Measurements from ENCODE around the gene UQCR10. TPM values are rescaled to one million over a fixed set of nuclear protein-coding genes. Genes with fewer than 3 reads are reported as not detected.

Gene UQCR10
- total and polyA plus RNA-seq, 2 of the 4 experiments (the other 2 are of a cell fraction): 103 to 260 TPM

GRCh38 chr22:29739346-29739875, 27.8 kb upstream of the UQCR10 start:
- no peaks in the 10 kb centered on the region for H3K9me1 ChIP-seq (ENCODE audit: insufficient read depth, low read length)
- H2BK120ac ChIP-seq (ENCODE audit: low read depth, low read length): no peak overlapping the region
- 82% methylated on average over 14 of the region's 17 CpGs; no CpG with 5 or more reads in 1 of the 2 experiments for WGBS, 2 experiments (ENCODE audit: extremely low coverage in 2 of 2, insufficient read length in 1 of 2)
- H2BK15ac ChIP-seq (ENCODE audit: low read depth, low read length): no peak overlapping the region
- no peaks in the 10 kb centered on the region for H3K9me3 ChIP-seq (ENCODE audit: control insufficient read depth, insufficient read depth, low read length)
- no peak overlapping the region for H3K4ac ChIP-seq (ENCODE audit: low read depth, low read length)
- no peak overlapping the region for H4K5ac ChIP-seq (ENCODE audit: low read depth, low read length)
- no peak overlapping the region for H3K23ac ChIP-seq (ENCODE audit: low read depth, low read length)
- in situ Hi-C loops (cut with MboI; ENCODE audit: low sequenced_read_pairs) (no loop called here), intact Hi-C loops (cut with micrococcal nuclease) (no loop called here), dilution Hi-C loops (cut with HindIII; ENCODE audit: low sequenced_read_pairs, unreplicated experiment) (no loop called here)
- no peak overlapping the region for H3K4me2 ChIP-seq (ENCODE audit: low read depth, low read length)
- H4K8ac ChIP-seq (ENCODE audit: low read depth in 2 of 2, low read length in 2 of 2): no peak overlapping the region
- H3K36me3 ChIP-seq (ENCODE audit: control insufficient read depth, insufficient read depth, low read length): peaks cover 17% of the 10 kb centered on the region
- TF ChIP-seq MAZ (IDR thresholded peaks at IDR 0.05; ENCODE audit: borderline replicate concordance, low read depth, low read length) (no peak), RAD21 (IDR thresholded peaks at IDR 0.05; ENCODE audit: low read length) (no peak), CTCF (conservative IDR thresholded peaks at IDR 0.05; ENCODE audit: low read depth, low read length) (no peak), RCOR1 (IDR thresholded peaks at IDR 0.05; ENCODE audit: insufficient replicate concordance, low read length) (no peak), CEBPB (IDR thresholded peaks at IDR 0.05; ENCODE audit: low read depth, low read length) (no peak), RFX5 (IDR thresholded peaks at IDR 0.05; ENCODE audit: low read depth, low read length) (no peak), BHLHE40 (IDR thresholded peaks at IDR 0.05; ENCODE audit: low read depth, low read length) (no peak), NFE2L2 (IDR thresholded peaks at IDR 0.05; ENCODE audit: low read depth, low read length) (no peak), FOS (IDR thresholded peaks at IDR 0.05; ENCODE audit: low read depth, low read length) (no peak), MAFK (IDR thresholded peaks at IDR 0.05; ENCODE audit: low read depth, low read length) (no peak), MXI1 (IDR thresholded peaks at IDR 0.05; ENCODE audit: borderline replicate concordance, low read depth, low read length) (no peak), POLR2A (IDR thresholded peaks at IDR 0.05; ENCODE audit: low read depth, low read length) (no peak), CHD1 (IDR thresholded peaks at IDR 0.05; ENCODE audit: low read depth, low read length) (no peak), SMC3 (IDR thresholded peaks at IDR 0.05; ENCODE audit: low read depth, low read length) (no peak), USF2 (IDR thresholded peaks at IDR 0.05; ENCODE audit: low read depth, low read length) (no peak)
- TF ChIP-seq, protein P1, sequence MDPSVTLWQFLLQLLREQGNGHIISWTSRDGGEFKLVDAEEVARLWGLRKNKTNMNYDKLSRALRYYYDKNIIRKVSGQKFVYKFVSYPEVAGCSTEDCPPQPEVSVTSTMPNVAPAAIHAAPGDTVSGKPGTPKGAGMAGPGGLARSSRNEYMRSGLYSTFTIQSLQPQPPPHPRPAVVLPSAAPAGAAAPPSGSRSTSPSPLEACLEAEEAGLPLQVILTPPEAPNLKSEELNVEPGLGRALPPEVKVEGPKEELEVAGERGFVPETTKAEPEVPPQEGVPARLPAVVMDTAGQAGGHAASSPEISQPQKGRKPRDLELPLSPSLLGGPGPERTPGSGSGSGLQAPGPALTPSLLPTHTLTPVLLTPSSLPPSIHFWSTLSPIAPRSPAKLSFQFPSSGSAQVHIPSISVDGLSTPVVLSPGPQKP (IDR thresholded peaks at IDR 0.05; ENCODE audit: borderline replicate concordance, low read depth, low read length): no peak
- DNase-seq (no peak), ATAC-seq (ENCODE audit: low read depth) (no peak)
- CTCF ChIA-PET: no interaction called here
- no TSS peak for BruUV-seq (replicated peaks)
- H4K20me1 ChIP-seq (ENCODE audit: insufficient read depth, low read length): no peaks in the 10 kb centered on the region
- H4K91ac ChIP-seq (ENCODE audit: insufficient read depth, low read depth, low read length): no peak overlapping the region
- no peaks in the 10 kb centered on the region for H3K79me1 ChIP-seq (ENCODE audit: low read depth in 1 of 2, low read length in 2 of 2)
- no peak overlapping the region for H3K27ac ChIP-seq (ENCODE audit: insufficient read depth, low read length)
- H2AFZ ChIP-seq (replicated peaks; ENCODE audit: low read length, poor library complexity): no peak overlapping the region
- no peaks in the 10 kb centered on the region for H3K4me1 ChIP-seq (ENCODE audit: control insufficient read depth, insufficient read depth, low read length)
- H2AK5ac ChIP-seq (ENCODE audit: low read depth, low read length): no peak overlapping the region
- POLR2A ChIA-PET (ENCODE audit: unreplicated experiment): no interaction called here
- H2AK9ac ChIP-seq (replicated peaks; ENCODE audit: low read depth, low read length, poor library complexity): no peak overlapping the region
- no peak overlapping the region for H3K4me3 ChIP-seq (ENCODE audit: insufficient read depth, low read depth, low read length)
- H3K56ac ChIP-seq (ENCODE audit: extremely low read depth, insufficient read depth, low read length): no peak overlapping the region
- H3K9ac ChIP-seq (ENCODE audit: low read depth, low read length): no peak overlapping the region
- no peaks in the 10 kb centered on the region for H3K27me3 ChIP-seq (ENCODE audit: control insufficient read depth, insufficient read depth, low read length)
- no peak overlapping the region for H3K14ac ChIP-seq (replicated peaks; ENCODE audit: low read depth, low read length)
- no peak overlapping the region for H2BK20ac ChIP-seq (ENCODE audit: low read depth, low read length)
- no peak overlapping the region for H2BK5ac ChIP-seq (ENCODE audit: low read depth, low read length, poor library complexity, severe bottlenecking)
- no peak overlapping the region for H3K18ac ChIP-seq (ENCODE audit: low read depth, low read length)
